A549 (cell line): ENCODE results near the gene RNPS1.

Experiments used
- CTCF ChIP-seq: fragments of >200 bp; sonication (Bioruptor Twin); formaldehyde crosslinking; IDR thresholded peaks from 3 replicates; pipeline ENCODE4 v1.5.1; 2016
- FOXS1 ChIP-seq: fragments of 250-450 bp; sonication (Bioruptor Pico); IDR thresholded peaks from 2 replicates; pipeline ENCODE4 v1.5.0; 2020; ENCODE audit warnings: mild to moderate bottlenecking, moderate library complexity

- TF ChIP-seq CTCF (no peak), FOXS1 (CRISPR knock-in tag) (no peak)
Observed at GRCh38 chr16:2295056-2295798, 27.3 kb upstream of the RNPS1 start.
